GM12878 (cell line): ENCODE results near the gene TTC38. TPM values are rescaled to one million over a fixed set of nuclear protein-coding genes. Genes with fewer than 3 reads are reported as not detected.

Experiments
- ATAC-seq: fragments of 200-7000 bp; cut with Tn5 transposase; 3 replicates; pipeline ENCODE4 v1.9.1; 2020; ENCODE audit warnings: mild to moderate bottlenecking, moderate library complexity
- BruUV-seq: library from RNA; stranded (reverse); fragments of 400-500 nt; replicated peaks from 2 replicates; lab custom pipeline; 2021; lab: Mats Ljungman, UMichigan
- CTCF ChIA-PET: fragments of 300-600 bp; sonication (Branson Sonifier 250); formaldehyde crosslinking; extraction: SDS; loops from one replicate; lab custom pipeline; 2021; ENCODE audit warnings: inconsistent platforms; lab: Yijun Ruan, JAX
- POLR2A ChIA-PET: fragments of 350-600 bp; formaldehyde crosslinking; extraction: SDS; loops from one replicate; lab custom pipeline; 2021; ENCODE audit warnings: inconsistent platforms; lab: Charles Lee
- RAD21 ChIA-PET: fragments of 300-600 bp; sonication (Branson Sonifier 250); formaldehyde crosslinking; loops from one replicate; lab custom pipeline; 2023; ENCODE audit warnings: antibody characterized with exemption; ENCODE audit not compliant: unreplicated experiment; lab: Charles Lee
- SMC1A ChIA-PET: fragments of 300-600 bp; sonication (Branson Sonifier 250); formaldehyde crosslinking; loops from one replicate; lab custom pipeline; 2023; ENCODE audit not compliant: unreplicated experiment, uncharacterized antibody; lab: Charles Lee
- DNase-seq: peaks from one replicate; pipeline ENCODE4 v3.0.0-alpha.2; 2011; ENCODE audit warnings: low read depth, low spot score
- FAIRE-seq: peaks from 3 replicates; lab custom pipeline; 2011; peaks lifted over from hg19 to GRCh38; lab: Jason Lieb, UNC
- H2AFZ ChIP-seq: 2 replicates; pipeline ENCODE4 v1.6.0; 2011; ENCODE audit warnings: low read depth, low read length, control low read depth; ENCODE audit not compliant: control insufficient read depth
- H3K27ac ChIP-seq: 2 replicates; pipeline ENCODE4 v1.5.1; 2011; ENCODE audit warnings: control low read depth; ENCODE audit not compliant: control insufficient read depth, insufficient read depth
- H3K27me3 ChIP-seq, 2 experiments: replicated peaks in 1 of 2; 2 replicates each; pipeline versions ENCODE4 v1.6.0 to v1.6.1; 2011; ENCODE audit warnings: low read length in 1 of 2; ENCODE audit not compliant: control insufficient read depth in 2 of 2, insufficient read depth in 2 of 2
- H3K36me3 ChIP-seq, 2 experiments: 2 replicates each; pipeline ENCODE4 v1.5.1; 2011; ENCODE audit warnings: low read length in 1 of 2; ENCODE audit not compliant: control insufficient read depth in 2 of 2, insufficient read depth in 2 of 2
- H3K4me1 ChIP-seq: 2 replicates; pipeline ENCODE4 v1.6.1; 2011; ENCODE audit warnings: mild to moderate bottlenecking, low read length, moderate library complexity, mixed read lengths; ENCODE audit not compliant: control insufficient read depth, insufficient read depth
- H3K4me2 ChIP-seq: 2 replicates; pipeline ENCODE4 v1.6.0; 2011; ENCODE audit warnings: control low read depth; ENCODE audit not compliant: control insufficient read depth, insufficient read depth
- H3K4me3 ChIP-seq: fragments of 200-600 bp; sonication (generic); 2 replicates; pipeline ENCODE4 v1.5.1; 2016
- H3K79me2 ChIP-seq: 2 replicates; pipeline ENCODE4 v1.6.0; 2011; ENCODE audit warnings: low read length; ENCODE audit not compliant: control insufficient read depth, insufficient read depth
- H3K9ac ChIP-seq: 2 replicates; pipeline ENCODE4 v1.8.0; 2011; ENCODE audit warnings: low read length, control low read depth, mixed read lengths; ENCODE audit not compliant: control insufficient read depth, insufficient read depth
- H3K9me3 ChIP-seq: replicated peaks from 3 replicates; pipeline ENCODE4 v1.5.1; 2011; ENCODE audit warnings: mild to moderate bottlenecking, low read length; ENCODE audit not compliant: control insufficient read depth, insufficient read depth
- H4K20me1 ChIP-seq: 2 replicates; pipeline ENCODE4 v1.6.0; 2011; ENCODE audit not compliant: control insufficient read depth, insufficient read depth
- ATF7 ChIP-seq: fragments of 450-650 bp; IDR thresholded peaks from 2 replicates; pipeline ENCODE4 v1.6.1; 2016; ENCODE audit warnings: low read depth, mild to moderate bottlenecking
- BMI1 ChIP-seq: fragments of 450-650 bp; IDR thresholded peaks from 2 replicates; pipeline ENCODE4 v1.6.1; 2016; ENCODE audit warnings: mild to moderate bottlenecking, moderate library complexity, borderline replicate concordance
- CHD2 ChIP-seq: IDR thresholded peaks from 2 replicates; pipeline ENCODE4 v1.6.1; 2011; ENCODE audit warnings: low read depth, low read length, improper control_type of control experiment, borderline replicate concordance
- DPF2 ChIP-seq: fragments of 450-650 bp; IDR thresholded peaks from 2 replicates; pipeline ENCODE4 v1.6.1; 2017; ENCODE audit warnings: mild to moderate bottlenecking
- ESRRA ChIP-seq: IDR thresholded peaks from 2 replicates; pipeline ENCODE4 v1.6.1; 2012; ENCODE audit warnings: mild to moderate bottlenecking, low read length, improper control_type of control experiment
- FOXM1 ChIP-seq: IDR thresholded peaks from 2 replicates; pipeline ENCODE4 v1.6.1; 2012; ENCODE audit warnings: low read depth, mild to moderate bottlenecking, inconsistent platforms, low read length, moderate library complexity
- IKZF1 ChIP-seq: fragments of 450-650 bp; conservative IDR thresholded peaks from 2 replicates; pipeline ENCODE4 v1.6.1; 2017; ENCODE audit warnings: antibody characterized with exemption, mild to moderate bottlenecking
- RAD51 ChIP-seq: fragments of 450-650 bp; IDR thresholded peaks from 2 replicates; pipeline ENCODE4 v1.6.1; 2016; ENCODE audit warnings: moderate library complexity, mild to moderate bottlenecking, inconsistent platforms
- RFX5 ChIP-seq: IDR thresholded peaks from 2 replicates; pipeline ENCODE4 v1.6.1; 2011; ENCODE audit warnings: low read depth, low read length, improper control_type of control experiment
- SUZ12 ChIP-seq: fragments of 200-600 bp; sonication (generic); IDR thresholded peaks from one replicate; pipeline ENCODE4 v1.6.1; 2018; ENCODE audit warnings: antibody characterized with exemption, mild to moderate bottlenecking; ENCODE audit not compliant: unreplicated experiment
- TBL1XR1 ChIP-seq: IDR thresholded peaks from 2 replicates; pipeline ENCODE4 v1.6.1; 2012; ENCODE audit warnings: low read depth, low read length, improper control_type of control experiment
- TCF7 ChIP-seq: IDR thresholded peaks from 2 replicates; pipeline ENCODE4 v1.6.1; 2014; ENCODE audit warnings: antibody characterized with exemption, borderline replicate concordance
- WGBS: methylation state at CpG from one replicate; pipeline ENCODE4 v1.1.6; 2016; ENCODE audit warnings: low lambda C conversion rate; ENCODE audit not compliant: insufficient replicate concordance, insufficient coverage; ENCODE audit errors: missing lambda C conversion rate; 5-methylcytosine and 5-hydroxymethylcytosine counted together
- in situ Hi-C: fragments of 300-500 bp; cut with MboI; formaldehyde crosslinking; loops from 9 replicates; pipeline ENCODE4 v1.14.3; 2018; ENCODE audit warnings: mixed read lengths
- intact Hi-C: fragments of 100-400 bp; cut with micrococcal nuclease; formaldehyde crosslinking; loops from one replicate; pipeline ENCODE4 v1.14.2; 2022; ENCODE audit not compliant: unreplicated experiment
- polyA plus RNA-seq, 11 experiments: library from polyadenylated mRNA; depleted of rRNA in 4 of 11; unstranded in 6 of 11; stranded (reverse) in 5 of 11; fragments of >200 nt; fragmentation: Nextera tagmentation in 4 of 11; fragmentation: Illumina TruSeq in 1 of 11; extraction: Ambion mirVana in 4 of 11; extraction: Trizol in 1 of 11; gene quantifications; 1 replicate in 1 of 11; 2 replicates in 10 of 11; pipeline versions ENCODE4 v1.2.1 to v1.2.3, GENCODE V29; 2011 to 2016; ENCODE audit warnings: inconsistent platforms in 2 of 11, missing spikeins in 2 of 11, low read depth in 1 of 11
- total RNA-seq, 4 experiments: library from RNA; depleted of rRNA in 3 of 4; stranded (reverse); fragments of >200 nt in 3 of 4; fragmentation: Illumina TruSeq in 1 of 4; extraction: Trizol in 1 of 4; gene quantifications; 2 replicates each; pipeline versions ENCODE4 v1.2.1 to v1.2.3, GENCODE V29; 2013 to 2021
- TF ChIP-seq, protein P1 (sequence below): fragments of 450-650 bp; IDR thresholded peaks from 2 replicates; pipeline ENCODE4 v1.6.1; 2018; ENCODE audit warnings: borderline replicate concordance, mild to moderate bottlenecking; ENCODE audit not compliant: partially characterized antibody
- TF ChIP-seq, protein P2 (sequence below): fragments of 450-650 bp; IDR thresholded peaks from 2 replicates; pipeline ENCODE4 v1.6.1; 2016; ENCODE audit warnings: mild to moderate bottlenecking
- TF ChIP-seq, protein P3 (sequence below): IDR thresholded peaks from 2 replicates; pipeline ENCODE4 v1.6.1; 2011; ENCODE audit warnings: mild to moderate bottlenecking, low read depth, low read length, moderate library complexity; ENCODE audit not compliant: insufficient replicate concordance

The TTC38 gene
- total and polyA plus RNA-seq, 10 of the 15 experiments (the other 5 are each of a cell fraction or from before 2014, with no cell fraction given), result 0.58 to 39.9 (median 13.0) TPM

DNA sequence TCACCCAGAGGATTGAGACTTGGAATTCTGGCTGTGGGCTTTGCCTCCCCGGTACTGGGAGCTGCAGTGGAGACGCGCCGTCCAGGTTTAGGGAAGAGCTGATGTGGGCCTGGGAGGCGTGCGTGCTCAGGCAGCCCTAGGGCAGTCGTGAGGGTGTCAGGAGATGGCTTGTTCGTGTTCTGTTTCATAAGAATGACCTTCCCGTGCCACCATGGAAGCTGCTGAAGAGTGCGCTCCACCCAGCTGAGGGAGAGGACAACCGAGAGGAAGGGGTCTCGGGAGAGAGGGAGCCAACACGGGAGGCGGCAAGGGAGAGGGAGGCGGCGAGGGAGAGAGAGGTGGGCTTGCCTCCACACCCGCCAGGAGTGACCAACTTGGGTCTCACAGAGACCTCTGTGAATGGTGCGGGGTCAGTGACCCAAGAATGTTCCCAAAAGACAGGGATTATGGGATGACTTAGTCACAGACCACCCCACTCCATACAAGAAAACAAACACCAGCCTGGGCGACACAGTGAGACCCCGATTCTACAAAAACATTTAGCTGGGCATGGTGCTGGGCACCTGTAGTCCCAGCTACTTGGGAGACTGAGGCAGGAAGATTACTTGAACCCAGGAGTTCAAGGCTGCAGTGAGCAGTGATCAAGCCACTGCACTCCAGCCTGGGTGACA, 53.0 kb downstream of the TTC38 start:
- CTCF ChIA-PET, result no interaction called here
- H3K4me1 ChIP-seq, result no peaks in the 10 kb centered on the region
- no peaks in the 10 kb centered on the region for H3K9me3 ChIP-seq
- POLR2A ChIA-PET, result no interaction called here
- no peaks in the 10 kb centered on the region for H3K79me2 ChIP-seq
- no peak overlapping the region for H3K9ac ChIP-seq
- WGBS, result 95% methylated on average over 19 of the region's 20 CpGs
- H2AFZ ChIP-seq, result no peak overlapping the region
- no peak overlapping the region for H3K27ac ChIP-seq
- SMC1A ChIA-PET, result no interaction called here
- peaks cover 19 to 48% of the 10 kb centered on the region in 2 experiments; a peak in 3 of 4 replicates for H3K36me3 ChIP-seq
- TF ChIP-seq IKZF1 (no peak), ESRRA (no peak), BMI1 (no peak), SUZ12 (no peak), FOXM1 (no peak), DPF2 (no peak), RFX5 (no peak), TBL1XR1 (no peak), ATF7 (no peak), CHD2 (no peak), RAD51 (no peak), TCF7 (no peak)
- TF ChIP-seq, protein P1, sequence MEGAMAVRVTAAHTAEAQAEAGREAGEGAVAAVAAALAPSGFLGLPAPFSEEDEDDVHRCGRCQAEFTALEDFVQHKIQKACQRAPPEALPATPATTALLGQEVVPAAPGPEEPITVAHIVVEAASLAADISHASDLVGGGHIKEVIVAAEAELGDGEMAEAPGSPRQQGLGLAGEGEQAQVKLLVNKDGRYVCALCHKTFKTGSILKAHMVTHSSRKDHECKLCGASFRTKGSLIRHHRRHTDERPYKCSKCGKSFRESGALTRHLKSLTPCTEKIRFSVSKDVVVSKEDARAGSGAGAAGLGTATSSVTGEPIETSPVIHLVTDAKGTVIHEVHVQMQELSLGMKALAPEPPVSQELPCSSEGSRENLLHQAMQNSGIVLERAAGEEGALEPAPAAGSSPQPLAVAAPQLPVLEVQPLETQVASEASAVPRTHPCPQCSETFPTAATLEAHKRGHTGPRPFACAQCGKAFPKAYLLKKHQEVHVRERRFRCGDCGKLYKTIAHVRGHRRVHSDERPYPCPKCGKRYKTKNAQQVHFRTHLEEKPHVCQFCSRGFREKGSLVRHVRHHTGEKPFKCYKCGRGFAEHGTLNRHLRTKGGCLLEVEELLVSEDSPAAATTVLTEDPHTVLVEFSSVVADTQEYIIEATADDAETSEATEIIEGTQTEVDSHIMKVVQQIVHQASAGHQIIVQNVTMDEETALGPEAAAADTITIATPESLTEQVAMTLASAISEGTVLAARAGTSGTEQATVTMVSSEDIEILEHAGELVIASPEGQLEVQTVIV, result no peak
- TF ChIP-seq, protein P2, sequence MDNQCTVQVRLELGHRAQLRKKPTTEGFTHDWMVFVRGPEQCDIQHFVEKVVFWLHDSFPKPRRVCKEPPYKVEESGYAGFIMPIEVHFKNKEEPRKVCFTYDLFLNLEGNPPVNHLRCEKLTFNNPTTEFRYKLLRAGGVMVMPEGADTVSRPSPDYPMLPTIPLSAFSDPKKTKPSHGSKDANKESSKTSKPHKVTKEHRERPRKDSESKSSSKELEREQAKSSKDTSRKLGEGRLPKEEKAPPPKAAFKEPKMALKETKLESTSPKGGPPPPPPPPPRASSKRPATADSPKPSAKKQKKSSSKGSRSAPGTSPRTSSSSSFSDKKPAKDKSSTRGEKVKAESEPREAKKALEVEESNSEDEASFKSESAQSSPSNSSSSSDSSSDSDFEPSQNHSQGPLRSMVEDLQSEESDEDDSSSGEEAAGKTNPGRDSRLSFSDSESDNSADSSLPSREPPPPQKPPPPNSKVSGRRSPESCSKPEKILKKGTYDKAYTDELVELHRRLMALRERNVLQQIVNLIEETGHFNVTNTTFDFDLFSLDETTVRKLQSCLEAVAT, result no peak
- TF ChIP-seq, protein P3, sequence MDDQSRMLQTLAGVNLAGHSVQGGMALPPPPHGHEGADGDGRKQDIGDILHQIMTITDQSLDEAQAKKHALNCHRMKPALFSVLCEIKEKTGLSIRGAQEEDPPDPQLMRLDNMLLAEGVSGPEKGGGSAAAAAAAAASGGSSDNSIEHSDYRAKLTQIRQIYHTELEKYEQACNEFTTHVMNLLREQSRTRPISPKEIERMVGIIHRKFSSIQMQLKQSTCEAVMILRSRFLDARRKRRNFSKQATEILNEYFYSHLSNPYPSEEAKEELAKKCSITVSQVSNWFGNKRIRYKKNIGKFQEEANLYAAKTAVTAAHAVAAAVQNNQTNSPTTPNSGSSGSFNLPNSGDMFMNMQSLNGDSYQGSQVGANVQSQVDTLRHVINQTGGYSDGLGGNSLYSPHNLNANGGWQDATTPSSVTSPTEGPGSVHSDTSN, result no peak
- no peak overlapping the region for H3K4me2 ChIP-seq
- no peak for DNase-seq
- in situ Hi-C loops, result no loop called here
- no peak for ATAC-seq
- no peak for FAIRE-seq
- RAD21 ChIA-PET, result no interaction called here
- no peaks in the 10 kb centered on the region; the same call in 1 of the 2 replicates for H4K20me1 ChIP-seq
- no peaks in the 10 kb centered on the region for H3K27me3 ChIP-seq
- no TSS peak for BruUV-seq
- H3K4me3 ChIP-seq, result no peak overlapping the region
- intact Hi-C loops, result no loop called here
